Activated CD4-positive, alpha-beta T cell treated with anti-CD3 and anti-CD28 coated beads for 4 hours (primary cell): ENCODE results near the gene CCDC33.
A peak's percentile ranks its signal among the peaks of the same experiment; 100 is the strongest.

ENCODE experiments used
- DNase-seq, 2 donors: peaks; one replicate each; pipeline ENCODE4 v3.0.0-alpha.2; 2020

CCDC33 gene

GRCh38 chr15:74291101-74292071 lies 55.3 kb downstream of the CCDC33 start:
- peak; percentile 35 to 41 for DNase-seq

- DNase-seq = no peak
Measured at GRCh38 chr15:74293021-74293810, 57.1 kb downstream of the CCDC33 start.

- no peak for DNase-seq
Measured at GRCh38 chr15:74294010-74294409, 57.9 kb downstream of the CCDC33 start.

- no peak for DNase-seq
Measured at GRCh38 chr15:74295800-74296199, 59.7 kb downstream of the CCDC33 start.

- no peak for DNase-seq
Measured at GRCh38 chr15:74297887-74298286, 61.8 kb downstream of the CCDC33 start.

GRCh38 chr15:74300057-74300795 lies 64.1 kb downstream of the CCDC33 start:
- DNase-seq = no peak

GRCh38 chr15:74301583-74302361 lies 65.6 kb downstream of the CCDC33 start:
- no peak for DNase-seq

GRCh38 chr15:74302821-74303359 lies 66.8 kb downstream of the CCDC33 start:
- DNase-seq = peak in 1 of 2 donors; percentile 27

- DNase-seq = no peak
Measured at GRCh38 chr15:74303741-74304309, 67.7 kb downstream of the CCDC33 start.

- no peak for DNase-seq
Measured at GRCh38 chr15:74304431-74304830, 68.3 kb downstream of the CCDC33 start.

GRCh38 chr15:74305687-74306086 lies 69.6 kb downstream of the CCDC33 start:
- no peak for DNase-seq

- no peak for DNase-seq
Measured at GRCh38 chr15:74306781-74307217, 70.7 kb downstream of the CCDC33 start.

- no peak for DNase-seq
Measured at GRCh38 chr15:74307827-74308811, 72.0 kb downstream of the CCDC33 start.

- DNase-seq = no peak
Measured at GRCh38 chr15:74311734-74312444, 75.8 kb downstream of the CCDC33 start.

GRCh38 chr15:74312445-74313007 lies 76.4 kb downstream of the CCDC33 start:
- no peak for DNase-seq

GRCh38 chr15:74313889-74314288 lies 77.8 kb downstream of the CCDC33 start:
- DNase-seq = no peak

GRCh38 chr15:74314795-74315438 lies 78.8 kb downstream of the CCDC33 start:
- DNase-seq = no peak

GRCh38 chr15:74315626-74316025 lies 79.5 kb downstream of the CCDC33 start:
- DNase-seq = no peak

- DNase-seq = no peak
Measured at GRCh38 chr15:74316141-74316540, 80.0 kb downstream of the CCDC33 start.
